ENCODE results near the gene PNPLA1. TPM values are rescaled to one million over a fixed set of nuclear protein-coding genes. Genes with fewer than 3 reads are reported as not detected.

Gene PNPLA1
- total RNA-seq, 1 experiment from 2014 or later = not detected

GRCh38 chr6:36309203-36309602 is 39.3 kb downstream of the PNPLA1 start:
- DNase-seq = no peak
- no peaks in the 10 kb centered on the region for H3K36me3 ChIP-seq
- H3K4me1 ChIP-seq = no peaks in the 10 kb centered on the region
- H3K4me3 ChIP-seq = no peak overlapping the region
- H3K9me3 ChIP-seq (replicated peaks) = no peaks in the 10 kb centered on the region
- no peaks in the 10 kb centered on the region; the same call in 1 of the 2 replicates for H3K27me3 ChIP-seq
- no peak overlapping the region for H3K27ac ChIP-seq

GRCh38 chr6:36309900-36310299 is 40.0 kb downstream of the PNPLA1 start:
- no peaks in the 10 kb centered on the region for H3K9me3 ChIP-seq (replicated peaks)
- no peaks in the 10 kb centered on the region for H3K4me1 ChIP-seq
- H3K27ac ChIP-seq = no peak overlapping the region
- H3K36me3 ChIP-seq = no peaks in the 10 kb centered on the region
- no peaks in the 10 kb centered on the region; the same call in 1 of the 2 replicates for H3K27me3 ChIP-seq
- no peak overlapping the region for H3K4me3 ChIP-seq
- DNase-seq = no peak

- no peaks in the 10 kb centered on the region for H3K36me3 ChIP-seq
- no peak overlapping the region for H3K27ac ChIP-seq
- H3K9me3 ChIP-seq (replicated peaks) = no peaks in the 10 kb centered on the region
- H3K4me1 ChIP-seq = no peaks in the 10 kb centered on the region
- H3K4me3 ChIP-seq = no peak overlapping the region
- H3K27me3 ChIP-seq = no peaks in the 10 kb centered on the region; the same call in 1 of the 2 replicates
- no peak for DNase-seq
Observed at GRCh38 chr6:36312854-36313648, 43.2 kb downstream of the PNPLA1 start.

GRCh38 chr6:36313649-36313936 is 43.7 kb downstream of the PNPLA1 start:
- no peaks in the 10 kb centered on the region; the same call in 1 of the 2 replicates for H3K27me3 ChIP-seq

GRCh38 chr6:36314221-36315014 is 44.6 kb downstream of the PNPLA1 start:
- H3K27me3 ChIP-seq = no peaks in the 10 kb centered on the region; the same call in 1 of the 2 replicates
- no peak overlapping the region for H3K4me3 ChIP-seq
- no peak for DNase-seq
- H3K27ac ChIP-seq = no peak overlapping the region
- no peaks in the 10 kb centered on the region for H3K9me3 ChIP-seq (replicated peaks)
- no peaks in the 10 kb centered on the region for H3K4me1 ChIP-seq
- no peaks in the 10 kb centered on the region for H3K36me3 ChIP-seq

More at GRCh38 chr6:36313649-36313936, 43.7 kb downstream of the PNPLA1 start:
- Histone ChIP-seq H3K27ac (no peak overlapping the region), H3K36me3 (no peaks in the 10 kb centered on the region), H3K4me1 (no peaks in the 10 kb centered on the region), H3K4me3 (no peak overlapping the region), H3K9me3 (replicated peaks) (no peaks in the 10 kb centered on the region)
- no peak for DNase-seq

GRCh38 chr6:36315921-36316320 is 46.1 kb downstream of the PNPLA1 start:
- Histone ChIP-seq H3K4me1 (no peaks in the 10 kb centered on the region), H3K27ac (no peak overlapping the region), H3K36me3 (no peaks in the 10 kb centered on the region), H3K4me3 (no peak overlapping the region), H3K9me3 (replicated peaks) (no peaks in the 10 kb centered on the region), H3K27me3 (no peaks in the 10 kb centered on the region; the same call in 1 of the 2 replicates)
- no peak for DNase-seq

- Histone ChIP-seq H3K9me3 (replicated peaks) (no peaks in the 10 kb centered on the region), H3K27ac (no peak overlapping the region), H3K4me1 (no peaks in the 10 kb centered on the region), H3K27me3 (no peaks in the 10 kb centered on the region), H3K36me3 (no peaks in the 10 kb centered on the region), H3K4me3 (no peak overlapping the region)
- DNase-seq = no peak
Observed at GRCh38 chr6:36317623-36318022, 47.8 kb downstream of the PNPLA1 start.

- H3K4me1 ChIP-seq = no peaks in the 10 kb centered on the region
- no peak for DNase-seq
- no peaks in the 10 kb centered on the region for H3K27me3 ChIP-seq
- no peaks in the 10 kb centered on the region for H3K9me3 ChIP-seq (replicated peaks)
- H3K27ac ChIP-seq = no peak overlapping the region
- H3K4me3 ChIP-seq = no peak overlapping the region
- no peaks in the 10 kb centered on the region for H3K36me3 ChIP-seq
Observed at GRCh38 chr6:36318690-36319435, 49.0 kb downstream of the PNPLA1 start.

- Histone ChIP-seq H3K4me1 (no peaks in the 10 kb centered on the region), H3K36me3 (no peaks in the 10 kb centered on the region), H3K9me3 (replicated peaks) (no peaks in the 10 kb centered on the region), H3K27me3 (no peaks in the 10 kb centered on the region), H3K27ac (no peak overlapping the region), H3K4me3 (no peak overlapping the region)
- no peak for DNase-seq
Observed at GRCh38 chr6:36319436-36319762, 49.5 kb downstream of the PNPLA1 start.

- Histone ChIP-seq H3K4me3 (no peak overlapping the region), H3K27me3 (no peaks in the 10 kb centered on the region), H3K36me3 (no peaks in the 10 kb centered on the region), H3K4me1 (no peaks in the 10 kb centered on the region), H3K9me3 (replicated peaks) (no peaks in the 10 kb centered on the region), H3K27ac (no peak overlapping the region)
- no peak for DNase-seq
Observed at GRCh38 chr6:36319821-36320220, 50.0 kb downstream of the PNPLA1 start.

GRCh38 chr6:36320475-36320874 is 50.6 kb downstream of the PNPLA1 start:
- peaks cover under 1% of the 10 kb centered on the region for H3K4me1 ChIP-seq
- no peaks in the 10 kb centered on the region for H3K27me3 ChIP-seq
- H3K27ac ChIP-seq = no peak overlapping the region
- H3K36me3 ChIP-seq = no peaks in the 10 kb centered on the region
- DNase-seq = no peak
- no peak overlapping the region for H3K4me3 ChIP-seq
- H3K9me3 ChIP-seq (replicated peaks) = no peaks in the 10 kb centered on the region

- H3K9me3 ChIP-seq (replicated peaks) = no peaks in the 10 kb centered on the region
- H3K4me1 ChIP-seq = peaks cover 21% of the 10 kb centered on the region
- DNase-seq = no peak
- no peak overlapping the region for H3K27ac ChIP-seq
- no peak overlapping the region for H3K4me3 ChIP-seq
- H3K27me3 ChIP-seq = no peaks in the 10 kb centered on the region
- H3K36me3 ChIP-seq = no peaks in the 10 kb centered on the region
Observed at GRCh38 chr6:36322591-36322990, 52.7 kb downstream of the PNPLA1 start.

- Histone ChIP-seq H3K27me3 (no peaks in the 10 kb centered on the region), H3K4me1 (peaks cover 21% of the 10 kb centered on the region), H3K27ac (no peak overlapping the region), H3K36me3 (no peaks in the 10 kb centered on the region), H3K9me3 (replicated peaks) (no peaks in the 10 kb centered on the region), H3K4me3 (no peak overlapping the region)
- no peak for DNase-seq
Observed at GRCh38 chr6:36323062-36323461, 53.2 kb downstream of the PNPLA1 start.

GRCh38 chr6:36324191-36324590 is 54.3 kb downstream of the PNPLA1 start:
- Histone ChIP-seq H3K27me3 (no peaks in the 10 kb centered on the region), H3K9me3 (replicated peaks) (no peaks in the 10 kb centered on the region), H3K4me1 (peaks cover 21% of the 10 kb centered on the region), H3K36me3 (no peaks in the 10 kb centered on the region), H3K4me3 (no peak overlapping the region), H3K27ac (no peak overlapping the region)
- DNase-seq = no peak

GRCh38 chr6:36324715-36325114 is 54.9 kb downstream of the PNPLA1 start:
- Histone ChIP-seq H3K9me3 (replicated peaks) (no peaks in the 10 kb centered on the region), H3K36me3 (no peaks in the 10 kb centered on the region), H3K27me3 (no peaks in the 10 kb centered on the region), H3K4me3 (no peak overlapping the region), H3K4me1 (peaks cover 21% of the 10 kb centered on the region), H3K27ac (no peak overlapping the region)
- DNase-seq = no peak

All from SJCRH30 (cell line).